IPS-20b (cell line): ENCODE data around the gene PALLD.
"Not testable (repeated sequence)": the region's sequence is repeated elsewhere in the genome, so short reads cannot be mapped to it uniquely, and the experiment has no call there.

Experiments
- H3K27ac ChIP-seq: one replicate; pipeline ENCODE4 v1.5.1; 2013; ENCODE audit warnings: low read length
- H3K27me3 ChIP-seq: 2 replicates; pipeline ENCODE4 v1.6.1; 2013; ENCODE audit warnings: mild to moderate bottlenecking, low read length, inconsistent platforms; ENCODE audit not compliant: insufficient read depth
- H3K36me3 ChIP-seq: 2 replicates; pipeline ENCODE4 v1.6.1; 2013; ENCODE audit warnings: low read depth, mild to moderate bottlenecking, inconsistent platforms, low read length, moderate library complexity; ENCODE audit not compliant: insufficient read depth
- H3K4me1 ChIP-seq: 2 replicates; pipeline ENCODE4 v1.6.1; 2013; ENCODE audit warnings: mild to moderate bottlenecking, control low read depth, inconsistent platforms, low read length, moderate library complexity; ENCODE audit not compliant: insufficient read depth
- H3K4me3 ChIP-seq: 2 replicates; pipeline ENCODE4 v1.5.1; 2013; ENCODE audit warnings: mild to moderate bottlenecking, low read length, inconsistent platforms
- H3K9ac ChIP-seq: 2 replicates; pipeline ENCODE4 v1.6.1; 2013; ENCODE audit warnings: low read depth, mild to moderate bottlenecking, inconsistent platforms, low read length, moderate library complexity
- H3K9me3 ChIP-seq: 2 replicates; pipeline ENCODE4 v1.6.1; 2013; ENCODE audit warnings: mild to moderate bottlenecking, low read depth, low read length, inconsistent platforms; ENCODE audit not compliant: insufficient read depth

Gene PALLD

GRCh38 chr4:168691631-168692369 is 194.9 kb downstream of the PALLD start:
- Histone ChIP-seq H3K4me1 (no peaks in the 10 kb centered on the region), H3K9me3 (no peaks in the 10 kb centered on the region), H3K36me3 (no peaks in the 10 kb centered on the region), H3K4me3 (no peak overlapping the region), H3K9ac (no peak overlapping the region), H3K27me3 (no peaks in the 10 kb centered on the region), H3K27ac (no peak overlapping the region)

- Histone ChIP-seq H3K4me3 (no peak overlapping the region), H3K27me3 (no peaks in the 10 kb centered on the region), H3K36me3 (no peaks in the 10 kb centered on the region), H3K4me1 (no peaks in the 10 kb centered on the region), H3K9ac (no peak overlapping the region), H3K9me3 (no peaks in the 10 kb centered on the region), H3K27ac (no peak overlapping the region)
Observed at GRCh38 chr4:168693750-168694490, 197.1 kb downstream of the PALLD start.

GRCh38 chr4:168694667-168695066 is 197.8 kb downstream of the PALLD start:
- H3K27ac ChIP-seq: no peak overlapping the region

GRCh38 chr4:168695288-168695687 is 198.4 kb downstream of the PALLD start:
- Histone ChIP-seq H3K4me1 (no peaks in the 10 kb centered on the region), H3K9ac (no peak overlapping the region), H3K27me3 (no peaks in the 10 kb centered on the region), H3K4me3 (no peak overlapping the region), H3K27ac (no peak overlapping the region), H3K9me3 (no peaks in the 10 kb centered on the region), H3K36me3 (no peaks in the 10 kb centered on the region)

More at GRCh38 chr4:168694667-168695066, 197.8 kb downstream of the PALLD start:
- no peaks in the 10 kb centered on the region for H3K27me3 ChIP-seq
- H3K4me1 ChIP-seq: no peaks in the 10 kb centered on the region
- H3K9ac ChIP-seq: no peak overlapping the region
- no peaks in the 10 kb centered on the region for H3K36me3 ChIP-seq
- H3K4me3 ChIP-seq: no peak overlapping the region
- H3K9me3 ChIP-seq: no peaks in the 10 kb centered on the region

- Histone ChIP-seq H3K27me3 (no peaks in the 10 kb centered on the region), H3K4me1 (no peaks in the 10 kb centered on the region), H3K9ac (no peak overlapping the region), H3K27ac (no peak overlapping the region), H3K36me3 (no peaks in the 10 kb centered on the region), H3K4me3 (no peak overlapping the region), H3K9me3 (no peaks in the 10 kb centered on the region)
Observed at GRCh38 chr4:168696280-168696679, 199.4 kb downstream of the PALLD start.

GRCh38 chr4:168696826-168697225 is 200.0 kb downstream of the PALLD start:
- Histone ChIP-seq H3K4me3 (no peak overlapping the region), H3K9ac (no peak overlapping the region), H3K4me1 (no peaks in the 10 kb centered on the region), H3K27ac (no peak overlapping the region), H3K9me3 (no peaks in the 10 kb centered on the region), H3K27me3 (no peaks in the 10 kb centered on the region), H3K36me3 (no peaks in the 10 kb centered on the region)

- no peak overlapping the region for H3K4me3 ChIP-seq
- no peak overlapping the region for H3K9ac ChIP-seq
- H3K27me3 ChIP-seq: no peaks in the 10 kb centered on the region
- no peaks in the 10 kb centered on the region for H3K4me1 ChIP-seq
- no peaks in the 10 kb centered on the region for H3K9me3 ChIP-seq
- no peaks in the 10 kb centered on the region for H3K36me3 ChIP-seq
- no peak overlapping the region for H3K27ac ChIP-seq
Observed at GRCh38 chr4:168699224-168699878, 202.5 kb downstream of the PALLD start.

- Histone ChIP-seq H3K27ac (no peak overlapping the region), H3K36me3 (no peaks in the 10 kb centered on the region), H3K9me3 (no peaks in the 10 kb centered on the region), H3K4me1 (no peaks in the 10 kb centered on the region), H3K9ac (no peak overlapping the region), H3K27me3 (no peaks in the 10 kb centered on the region), H3K4me3 (no peak overlapping the region)
Observed at GRCh38 chr4:168701061-168701460, 204.2 kb downstream of the PALLD start.

GRCh38 chr4:168702581-168703087 is 205.8 kb downstream of the PALLD start:
- not testable (repeated sequence) for H3K9me3 ChIP-seq, H3K27ac ChIP-seq, H3K36me3 ChIP-seq, H3K9ac ChIP-seq, H3K27me3 ChIP-seq, H3K4me1 ChIP-seq, H3K4me3 ChIP-seq

- Histone ChIP-seq H3K27me3 (no peaks in the 10 kb centered on the region), H3K36me3 (no peaks in the 10 kb centered on the region), H3K9ac (no peak overlapping the region), H3K4me3 (no peak overlapping the region), H3K27ac (no peak overlapping the region), H3K9me3 (no peaks in the 10 kb centered on the region), H3K4me1 (no peaks in the 10 kb centered on the region)
Observed at GRCh38 chr4:168705121-168705520, 208.3 kb downstream of the PALLD start.

- H3K4me3 ChIP-seq: no peak overlapping the region
Observed at GRCh38 chr4:168707205-168707604, 210.4 kb downstream of the PALLD start.

More at GRCh38 chr4:168707205-168707604, 210.4 kb downstream of the PALLD start:
- Histone ChIP-seq H3K4me1 (no peaks in the 10 kb centered on the region), H3K27ac (no peak overlapping the region), H3K9ac (no peak overlapping the region), H3K36me3 (no peaks in the 10 kb centered on the region), H3K9me3 (no peaks in the 10 kb centered on the region), H3K27me3 (no peaks in the 10 kb centered on the region)
